HG03575 (cell line): ENCODE measurements around the gene SLC66A2.
A peak's percentile ranks its signal among the peaks of the same experiment; 100 is the strongest.
"Not testable (repeated sequence)": the region's sequence is repeated elsewhere in the genome, so short reads cannot be mapped to it uniquely, and the experiment has no call there.

Experiments
- ATAC-seq: cut with Tn5 transposase; IDR thresholded peaks from one replicate; pipeline ENCODE4 v1.9.1; 2021; ENCODE audit not compliant: unreplicated experiment, insufficient number of reproducible peaks, low FRiP score; ENCODE audit errors: extremely low read depth

The SLC66A2 gene

GRCh38 chr18:79972720-79973119, 21.3 kb upstream of the SLC66A2 start:
- no peak for ATAC-seq

GRCh38 chr18:79971986-79972385, 20.5 kb upstream of the SLC66A2 start:
- ATAC-seq, result no peak

- ATAC-seq, result no peak
Observed at GRCh38 chr18:79971211-79971952, 19.9 kb upstream of the SLC66A2 start.

- ATAC-seq, result no peak
Observed at GRCh38 chr18:79970419-79971133, 19.1 kb upstream of the SLC66A2 start.

- no peak for ATAC-seq
Observed at GRCh38 chr18:79965119-79965902, 13.9 kb upstream of the SLC66A2 start.

GRCh38 chr18:79964330-79965118, 13.1 kb upstream of the SLC66A2 start, which contains the start of gene HSBP1L1:
Gene HSBP1L1, plus strand, starts transcription at chr18:79964643. Its CDS starts 93 bp downstream, at chr18:79964736.
- no peak for ATAC-seq

GRCh38 chr18:79963658-79964329, 12.3 kb upstream of the SLC66A2 start:
- no peak for ATAC-seq

GRCh38 chr18:79962835-79963657, 11.6 kb upstream of the SLC66A2 start:
- peak; percentile 36 for ATAC-seq

- ATAC-seq, result no peak
Observed at GRCh38 chr18:79962311-79962710, 10.9 kb upstream of the SLC66A2 start.

- ATAC-seq, result no peak
Observed at GRCh38 chr18:79961527-79962291, 10.3 kb upstream of the SLC66A2 start.

- no peak for ATAC-seq
Observed at GRCh38 chr18:79960921-79961526, 9.6 kb upstream of the SLC66A2 start.

- not testable (repeated sequence) for ATAC-seq
Observed at GRCh38 chr18:79960161-79960801, 8.8 kb upstream of the SLC66A2 start.

GRCh38 chr18:79958981-79959380, 7.5 kb upstream of the SLC66A2 start:
- ATAC-seq, result no peak

- no peak for ATAC-seq
Observed at GRCh38 chr18:79956276-79956675, 4.8 kb upstream of the SLC66A2 start.

GRCh38 chr18:79955302-79956075, 4.0 kb upstream of the SLC66A2 start:
- no peak for ATAC-seq
